ENCODE data around the gene CHST13.
A peak's percentile ranks its signal among the peaks of the same experiment; 100 is the strongest.
"Not testable (repeated sequence)": the region's sequence is repeated elsewhere in the genome, so short reads cannot be mapped to it uniquely, and the experiment has no call there.

Gene CHST13

GRCh38 chr3:126555795-126556636 lies 32.1 kb downstream of the CHST13 start:
- DNase-seq (ENCODE audit: low spot score) = no peak

- no peak for DNase-seq (ENCODE audit: low spot score)
Measured at GRCh38 chr3:126556637-126557414, 32.9 kb downstream of the CHST13 start.

- no peak for DNase-seq (ENCODE audit: low spot score)
Measured at GRCh38 chr3:126557415-126557745, 33.4 kb downstream of the CHST13 start.

- no peak for DNase-seq (ENCODE audit: low spot score)
Measured at GRCh38 chr3:126557761-126558160, 33.8 kb downstream of the CHST13 start.

- no peak for DNase-seq (ENCODE audit: low spot score)
Measured at GRCh38 chr3:126558336-126559071, 34.5 kb downstream of the CHST13 start, which contains the start of gene C3orf22. Gene C3orf22, minus strand, starts transcription at chr3:126558932. Its CDS starts 5,542 bp downstream, at chr3:126553390.

- DNase-seq (ENCODE audit: low spot score) = no peak
Measured at GRCh38 chr3:126562737-126563276, 38.9 kb downstream of the CHST13 start.

GRCh38 chr3:126567696-126568438 lies 43.9 kb downstream of the CHST13 start:
- DNase-seq (ENCODE audit: low spot score) = no peak

GRCh38 chr3:126568776-126569342 lies 44.9 kb downstream of the CHST13 start:
- DNase-seq (ENCODE audit: low spot score) = no peak

GRCh38 chr3:126569390-126569975 lies 45.5 kb downstream of the CHST13 start:
- no peak for DNase-seq (ENCODE audit: low spot score)

GRCh38 chr3:126570103-126570541 lies 46.2 kb downstream of the CHST13 start:
- no peak for DNase-seq (ENCODE audit: low spot score)

- DNase-seq (ENCODE audit: low spot score) = no peak
Measured at GRCh38 chr3:126571078-126571477, 47.1 kb downstream of the CHST13 start.

- DNase-seq (ENCODE audit: low spot score) = peak; percentile 55
Measured at GRCh38 chr3:126573492-126574117, 49.6 kb downstream of the CHST13 start.

GRCh38 chr3:126577261-126577660 lies 53.3 kb downstream of the CHST13 start:
- DNase-seq (ENCODE audit: low spot score) = no peak

- DNase-seq (ENCODE audit: low spot score) = no peak
Measured at GRCh38 chr3:126578702-126579101, 54.7 kb downstream of the CHST13 start.

GRCh38 chr3:126580746-126581145 lies 56.8 kb downstream of the CHST13 start:
- no peak for DNase-seq (ENCODE audit: low spot score)

GRCh38 chr3:126581569-126581968 lies 57.6 kb downstream of the CHST13 start:
- DNase-seq (ENCODE audit: low spot score) = no peak

GRCh38 chr3:126582311-126582710 lies 58.4 kb downstream of the CHST13 start:
- DNase-seq (ENCODE audit: low spot score) = no peak

GRCh38 chr3:126591515-126591914 lies 67.6 kb downstream of the CHST13 start:
- not testable (repeated sequence) for DNase-seq (ENCODE audit: low spot score)

Data from COLO829 (cell line).